ENCODE data around the gene VRK1. TPM values are rescaled to one million over a fixed set of nuclear protein-coding genes. Genes with fewer than 3 reads are reported as not detected.

The VRK1 gene
- total and polyA plus RNA-seq, 2 experiments from 2014 or later = 16.2 to 22.8 TPM

DNA sequence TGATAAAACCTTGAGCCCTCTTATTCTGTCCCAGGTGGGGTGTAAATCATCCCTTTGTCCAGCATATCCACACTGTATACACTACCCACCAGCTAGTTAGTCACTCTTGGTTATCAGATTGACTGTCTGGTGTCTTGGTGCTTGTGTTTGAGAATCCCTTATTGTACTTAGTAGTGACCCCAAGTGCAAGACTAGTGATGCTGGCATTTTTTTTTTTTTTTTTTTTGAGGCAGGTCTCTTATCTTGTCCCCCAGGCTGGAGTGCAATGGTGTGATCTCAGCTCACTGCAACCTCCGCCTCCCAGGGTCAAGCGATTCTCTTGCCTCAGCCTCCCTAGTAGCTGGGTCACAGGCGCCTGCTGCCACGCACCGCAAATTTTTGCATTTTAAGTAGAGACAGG, 5.8 kb downstream of the VRK1 start:
- Histone ChIP-seq H3K27ac (no peak overlapping the region), H3K36me3 (no peaks in the 10 kb centered on the region), H3K9me3 (ENCODE audit: low read depth) (no peaks in the 10 kb centered on the region), H3K4me1 (ENCODE audit: low read depth) (peaks cover 7% of the 10 kb centered on the region), H3K27me3 (no peaks in the 10 kb centered on the region), H3K4me3 (no peak overlapping the region)
- no peak for DNase-seq (ENCODE audit: low read depth in 1 of 2, low spot score in 1 of 2)
- no peak for TF ChIP-seq CTCF (IDR thresholded peaks at IDR 0.05; ENCODE audit: low read depth, low read length)

DNA sequence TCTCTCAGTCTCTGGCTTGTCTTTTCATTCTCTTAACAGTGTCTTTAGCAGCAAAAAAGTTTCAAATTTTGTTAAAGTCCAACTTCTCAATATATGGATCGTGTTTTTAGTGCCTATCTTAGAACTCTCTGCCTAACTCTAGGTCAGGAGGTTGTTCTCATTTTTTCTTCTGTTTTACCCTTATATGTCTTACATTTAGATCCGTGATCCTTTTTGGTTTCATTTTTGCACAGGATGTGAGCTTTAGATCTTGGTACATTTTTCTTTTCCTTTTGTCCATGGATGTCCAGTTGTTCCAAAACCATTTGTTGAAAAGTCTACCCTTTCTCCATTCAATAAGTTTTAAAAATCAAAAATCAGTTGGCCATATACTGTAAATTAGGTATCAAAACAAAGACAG, 6.8 kb downstream of the VRK1 start:
- DNase-seq (ENCODE audit: low read depth in 1 of 2, low spot score in 1 of 2) = peak in 1 of 2 donors; percentile 41
- Histone ChIP-seq H3K4me1 (ENCODE audit: low read depth) (no peaks in the 10 kb centered on the region), H3K36me3 (no peaks in the 10 kb centered on the region), H3K4me3 (no peak overlapping the region), H3K27me3 (no peaks in the 10 kb centered on the region), H3K9me3 (ENCODE audit: low read depth) (no peaks in the 10 kb centered on the region), H3K27ac (no peak overlapping the region)
- no peak for TF ChIP-seq CTCF (IDR thresholded peaks at IDR 0.05; ENCODE audit: low read depth, low read length)

DNA sequence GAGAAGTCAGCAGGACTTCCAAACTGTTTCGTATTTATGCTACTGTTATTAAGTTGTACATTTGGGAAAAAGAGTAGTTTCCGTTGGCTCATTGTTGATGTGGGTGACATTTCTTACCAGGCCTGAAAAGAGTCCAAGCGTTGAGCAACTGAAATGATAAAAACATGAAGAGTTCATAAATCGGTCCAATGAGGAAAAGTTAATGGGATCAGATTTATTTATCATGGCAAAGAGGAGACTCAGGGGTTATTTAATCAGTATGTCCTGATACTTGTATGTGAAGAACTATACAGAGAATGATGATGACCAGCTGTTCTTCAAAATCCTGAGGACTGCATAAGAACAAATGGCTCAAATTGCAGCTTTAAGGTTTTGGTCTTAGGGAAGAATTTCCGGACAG, 7.7 kb downstream of the VRK1 start:
- H3K4me1 ChIP-seq (ENCODE audit: low read depth) = no peaks in the 10 kb centered on the region
- DNase-seq (ENCODE audit: low read depth in 1 of 2, low spot score in 1 of 2) = peak in 1 of 2 donors; percentile 63
- no peaks in the 10 kb centered on the region for H3K27me3 ChIP-seq
- no peak overlapping the region for H3K27ac ChIP-seq
- no peak for TF ChIP-seq CTCF (IDR thresholded peaks at IDR 0.05; ENCODE audit: low read depth, low read length)
- no peak overlapping the region for H3K4me3 ChIP-seq
- no peaks in the 10 kb centered on the region for H3K36me3 ChIP-seq
- no peaks in the 10 kb centered on the region for H3K9me3 ChIP-seq (ENCODE audit: low read depth)

- TF ChIP-seq CTCF (IDR thresholded peaks at IDR 0.05; ENCODE audit: low read depth, low read length) = no peak
- no peak for DNase-seq (ENCODE audit: low read depth in 1 of 2, low spot score in 1 of 2)
- no peaks in the 10 kb centered on the region for H3K4me1 ChIP-seq (ENCODE audit: low read depth)
- no peaks in the 10 kb centered on the region for H3K9me3 ChIP-seq (ENCODE audit: low read depth)
- no peak overlapping the region for H3K27ac ChIP-seq
- H3K36me3 ChIP-seq = no peaks in the 10 kb centered on the region
- H3K27me3 ChIP-seq = no peaks in the 10 kb centered on the region
- no peak overlapping the region for H3K4me3 ChIP-seq
Measured at GRCh38 chr14:96805956-96806355, 8.8 kb downstream of the VRK1 start.

GRCh38 chr14:96806836-96807235, 9.7 kb downstream of the VRK1 start:
- Histone ChIP-seq H3K4me3 (no peak overlapping the region), H3K36me3 (no peaks in the 10 kb centered on the region), H3K27me3 (no peaks in the 10 kb centered on the region), H3K27ac (no peak overlapping the region), H3K9me3 (ENCODE audit: low read depth) (no peaks in the 10 kb centered on the region), H3K4me1 (ENCODE audit: low read depth) (no peaks in the 10 kb centered on the region)
- DNase-seq (ENCODE audit: low read depth in 1 of 2, low spot score in 1 of 2) = peak in 1 of 2 donors; percentile 52
- no peak for TF ChIP-seq CTCF (IDR thresholded peaks at IDR 0.05; ENCODE audit: low read depth, low read length)

All from cardiac muscle cell (in vitro differentiated cells and primary cell).